ENCODE data around the gene DPP8.
"Not testable (repeated sequence)": the region's sequence is repeated elsewhere in the genome, so short reads cannot be mapped to it uniquely, and the experiment has no call there.

Gene DPP8

GRCh38 chr15:65516997-65517865 lies at the start of gene DPP8:
Gene DPP8, minus strand, starts transcription at chr15:65517689. Its CDS starts 5,136 bp downstream, at chr15:65512553.
- peak; percentile 70 to 74 for DNase-seq

GRCh38 chr15:65561934-65562333 lies 44.4 kb upstream of the DPP8 start:
- no peak for DNase-seq

GRCh38 chr15:65559941-65560340 lies 42.5 kb upstream of the DPP8 start:
- no peak for DNase-seq

GRCh38 chr15:65558997-65559760 lies 41.7 kb upstream of the DPP8 start:
- no peak for DNase-seq

GRCh38 chr15:65558336-65558735 lies 40.8 kb upstream of the DPP8 start:
- no peak for DNase-seq

GRCh38 chr15:65556622-65557021 lies 39.1 kb upstream of the DPP8 start:
- no peak for DNase-seq

- no peak for DNase-seq
Observed at GRCh38 chr15:65553691-65554090, 36.2 kb upstream of the DPP8 start.

- DNase-seq = not testable (repeated sequence)
Observed at GRCh38 chr15:65552851-65553250, 35.4 kb upstream of the DPP8 start.

GRCh38 chr15:65551183-65551582 lies 33.7 kb upstream of the DPP8 start:
- no peak for DNase-seq

- DNase-seq = no peak
Observed at GRCh38 chr15:65550681-65551098, 33.2 kb upstream of the DPP8 start.

GRCh38 chr15:65549288-65549687 lies 31.8 kb upstream of the DPP8 start:
- DNase-seq = not testable (repeated sequence)

GRCh38 chr15:65547841-65548240 lies 30.4 kb upstream of the DPP8 start:
- DNase-seq = no peak

- DNase-seq = no peak
Observed at GRCh38 chr15:65541231-65541820, 23.8 kb upstream of the DPP8 start.

- DNase-seq = no peak
Observed at GRCh38 chr15:65540314-65540713, 22.8 kb upstream of the DPP8 start.

GRCh38 chr15:65535192-65535591 lies 17.7 kb upstream of the DPP8 start:
- DNase-seq = no peak

GRCh38 chr15:65533057-65533756 lies 15.7 kb upstream of the DPP8 start:
- no peak for DNase-seq

- no peak for DNase-seq
Observed at GRCh38 chr15:65532738-65533051, 15.2 kb upstream of the DPP8 start.

- DNase-seq = peak in 1 of 2 experiments; percentile 65
Observed at GRCh38 chr15:65530318-65531111, 13.0 kb upstream of the DPP8 start, which contains the start of gene HACD3. Gene HACD3, plus strand, starts transcription at chr15:65530463. Its CDS starts 169 bp downstream, at chr15:65530632.

- no peak for DNase-seq
Observed at GRCh38 chr15:65529762-65530317, 12.4 kb upstream of the DPP8 start.

- no peak for DNase-seq
Observed at GRCh38 chr15:65528461-65529060, 11.1 kb upstream of the DPP8 start.

GRCh38 chr15:65525622-65526021 lies 8.1 kb upstream of the DPP8 start:
- DNase-seq = no peak
